ENCODE measurements around the gene AOX1. TPM values are rescaled to one million over a fixed set of nuclear protein-coding genes. Genes with fewer than 3 reads are reported as not detected.

Gene AOX1
- total RNA-seq, 1 experiment from 2014 or later: 5.1 TPM

DNA sequence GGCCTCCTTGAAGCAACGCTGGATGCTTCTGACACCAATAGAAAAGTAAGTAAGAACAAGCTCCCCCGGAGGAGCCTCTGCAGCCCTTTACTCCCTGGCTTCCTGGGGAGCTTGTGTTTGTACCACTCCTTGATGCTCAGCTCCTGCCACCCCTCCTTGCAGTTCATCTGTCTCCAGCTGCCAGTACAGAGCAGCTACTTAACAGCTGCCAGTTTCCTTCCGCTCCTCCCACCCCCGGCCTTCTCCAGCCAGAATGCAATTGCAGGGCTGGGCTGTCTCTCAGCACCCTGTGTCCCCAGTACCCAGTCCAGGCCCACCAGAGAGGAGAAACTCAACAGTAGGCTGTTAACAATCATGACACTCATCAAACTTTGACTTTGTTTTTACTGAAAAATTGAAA, 109.4 kb downstream of the AOX1 start:
- Histone ChIP-seq H3K4me3 (no peak overlapping the region), H3K9me2 (ENCODE audit: insufficient read depth) (no peaks in the 10 kb centered on the region), H3K4me2 (no peak overlapping the region), H2AFZ (no peak overlapping the region), H3K27ac (no peak overlapping the region), H3K27me3 (ENCODE audit: insufficient read depth, low read depth) (no peaks in the 10 kb centered on the region), H3K79me2 (ENCODE audit: low read depth) (no peaks in the 10 kb centered on the region), H4K20me1 (ENCODE audit: insufficient read depth) (no peaks in the 10 kb centered on the region), H3K36me3 (ENCODE audit: low read depth) (no peaks in the 10 kb centered on the region), H3K9me3 (ENCODE audit: insufficient read depth, low read depth) (no peaks in the 10 kb centered on the region), H3F3A (ENCODE audit: insufficient read depth, low read depth) (peaks cover 12% of the 10 kb centered on the region; the same call in 1 of the 2 replicates), H3K4me1 (replicated peaks; ENCODE audit: insufficient read depth) (peaks cover 14% of the 10 kb centered on the region)
- DNase-seq: no peak
- CTCF ChIA-PET: no interaction called here
- no peak for TF ChIP-seq EZH2 (IDR thresholded peaks at IDR 0.05; ENCODE audit: low read depth)
- TF ChIP-seq, protein P1, sequence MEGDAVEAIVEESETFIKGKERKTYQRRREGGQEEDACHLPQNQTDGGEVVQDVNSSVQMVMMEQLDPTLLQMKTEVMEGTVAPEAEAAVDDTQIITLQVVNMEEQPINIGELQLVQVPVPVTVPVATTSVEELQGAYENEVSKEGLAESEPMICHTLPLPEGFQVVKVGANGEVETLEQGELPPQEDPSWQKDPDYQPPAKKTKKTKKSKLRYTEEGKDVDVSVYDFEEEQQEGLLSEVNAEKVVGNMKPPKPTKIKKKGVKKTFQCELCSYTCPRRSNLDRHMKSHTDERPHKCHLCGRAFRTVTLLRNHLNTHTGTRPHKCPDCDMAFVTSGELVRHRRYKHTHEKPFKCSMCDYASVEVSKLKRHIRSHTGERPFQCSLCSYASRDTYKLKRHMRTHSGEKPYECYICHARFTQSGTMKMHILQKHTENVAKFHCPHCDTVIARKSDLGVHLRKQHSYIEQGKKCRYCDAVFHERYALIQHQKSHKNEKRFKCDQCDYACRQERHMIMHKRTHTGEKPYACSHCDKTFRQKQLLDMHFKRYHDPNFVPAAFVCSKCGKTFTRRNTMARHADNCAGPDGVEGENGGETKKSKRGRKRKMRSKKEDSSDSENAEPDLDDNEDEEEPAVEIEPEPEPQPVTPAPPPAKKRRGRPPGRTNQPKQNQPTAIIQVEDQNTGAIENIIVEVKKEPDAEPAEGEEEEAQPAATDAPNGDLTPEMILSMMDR (conservative IDR thresholded peaks at IDR 0.05): no peak
- intact Hi-C loops (cut with micrococcal nuclease; ENCODE audit: unreplicated experiment): no loop called here
- POLR2A ChIA-PET (ENCODE audit: unreplicated experiment): no interaction called here
- BruUV-seq (replicated peaks): no TSS peak

DNA sequence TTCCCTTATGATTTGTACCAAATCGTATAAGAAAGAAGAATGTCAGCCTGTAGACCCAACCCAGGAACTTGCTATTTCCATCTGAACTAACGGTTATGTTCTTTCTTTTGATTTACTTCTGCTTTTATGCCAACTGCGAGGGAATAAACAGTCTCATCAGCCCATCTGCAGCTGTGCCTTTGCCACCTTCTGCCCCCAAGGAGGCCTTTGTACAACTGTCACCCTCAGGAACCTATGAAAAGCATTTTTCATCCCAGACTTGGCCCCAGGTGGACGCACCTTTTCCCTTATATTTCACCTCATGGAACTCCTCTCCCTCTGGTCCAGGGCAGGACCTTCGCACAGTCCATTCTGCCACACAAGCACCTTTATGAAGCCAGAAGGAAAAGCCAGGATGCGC, 109.8 kb downstream of the AOX1 start:
- no TSS peak for BruUV-seq (replicated peaks)

DNA sequence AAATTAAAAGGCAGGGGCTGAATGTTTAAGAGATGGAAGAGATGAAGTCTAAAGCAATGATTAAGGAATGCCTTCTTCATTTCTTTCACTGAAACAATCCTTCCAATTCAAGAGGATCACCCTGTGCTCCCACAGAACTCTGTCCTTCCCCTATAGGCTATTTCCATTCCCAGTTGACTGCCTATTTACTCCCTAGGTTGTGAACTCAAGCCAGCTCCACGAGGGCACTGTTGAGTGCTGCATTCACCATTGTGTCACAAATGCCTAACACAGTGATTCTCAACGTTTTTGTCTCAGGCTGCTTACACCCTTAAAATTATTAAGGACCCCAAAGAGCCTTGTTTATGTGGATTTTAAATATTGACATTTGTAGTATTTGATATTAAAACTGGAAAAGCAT, 112.4 kb downstream of the AOX1 start:
- ChIA-PET CTCF (no interaction called here), POLR2A (ENCODE audit: unreplicated experiment) (no interaction called here)
- no peaks in the 10 kb centered on the region for H3K9me3 ChIP-seq (ENCODE audit: insufficient read depth, low read depth)
- H3K79me2 ChIP-seq (ENCODE audit: low read depth): no peaks in the 10 kb centered on the region
- BruUV-seq (replicated peaks): no TSS peak
- H2AFZ ChIP-seq: no peak overlapping the region
- H3K9me2 ChIP-seq (ENCODE audit: insufficient read depth): no peaks in the 10 kb centered on the region
- TF ChIP-seq EZH2 (IDR thresholded peaks at IDR 0.05; ENCODE audit: low read depth): no peak
- TF ChIP-seq, protein P1 (conservative IDR thresholded peaks at IDR 0.05): no peak
- no peaks in the 10 kb centered on the region for H3K36me3 ChIP-seq (ENCODE audit: low read depth)
- no peaks in the 10 kb centered on the region for H3K27me3 ChIP-seq (ENCODE audit: insufficient read depth, low read depth)
- H3K4me2 ChIP-seq: no peak overlapping the region
- no peak overlapping the region for H3K4me3 ChIP-seq
- H4K20me1 ChIP-seq (ENCODE audit: insufficient read depth): no peaks in the 10 kb centered on the region
- no peak for DNase-seq
- H3K27ac ChIP-seq: no peak overlapping the region
- H3F3A ChIP-seq (ENCODE audit: insufficient read depth, low read depth): peaks cover 16% of the 10 kb centered on the region; the same call in 1 of the 2 replicates
- intact Hi-C loops (cut with micrococcal nuclease; ENCODE audit: unreplicated experiment): no loop called here
- peaks cover 18% of the 10 kb centered on the region for H3K4me1 ChIP-seq (replicated peaks; ENCODE audit: insufficient read depth)

More for the DNA sequence above, 109.8 kb downstream of the AOX1 start:
- TF ChIP-seq, protein P1 (conservative IDR thresholded peaks at IDR 0.05): no peak
- TF ChIP-seq EZH2 (IDR thresholded peaks at IDR 0.05; ENCODE audit: low read depth): no peak
- no peak overlapping the region for H3K27ac ChIP-seq
- DNase-seq: no peak
- POLR2A ChIA-PET (ENCODE audit: unreplicated experiment): no interaction called here
- H3K36me3 ChIP-seq (ENCODE audit: low read depth): no peaks in the 10 kb centered on the region
- no peaks in the 10 kb centered on the region for H3K9me3 ChIP-seq (ENCODE audit: insufficient read depth, low read depth)
- H3K4me2 ChIP-seq: no peak overlapping the region
- no peaks in the 10 kb centered on the region for H3K79me2 ChIP-seq (ENCODE audit: low read depth)
- peaks cover 12% of the 10 kb centered on the region; the same call in 1 of the 2 replicates for H3F3A ChIP-seq (ENCODE audit: insufficient read depth, low read depth)
- no peaks in the 10 kb centered on the region for H3K9me2 ChIP-seq (ENCODE audit: insufficient read depth)
- intact Hi-C loops (cut with micrococcal nuclease; ENCODE audit: unreplicated experiment): no loop called here
- H3K27me3 ChIP-seq (ENCODE audit: insufficient read depth, low read depth): no peaks in the 10 kb centered on the region
- CTCF ChIA-PET: no interaction called here
- no peak overlapping the region for H2AFZ ChIP-seq
- no peaks in the 10 kb centered on the region for H4K20me1 ChIP-seq (ENCODE audit: insufficient read depth)
- H3K4me1 ChIP-seq (replicated peaks; ENCODE audit: insufficient read depth): peaks cover 14% of the 10 kb centered on the region
- no peak overlapping the region for H3K4me3 ChIP-seq

Data from PC-9 (cell line).